ENCODE results near the gene SEC24A.
"Not testable (repeated sequence)": the region's sequence is repeated elsewhere in the genome, so short reads cannot be mapped to it uniquely, and the experiment has no call there.

Gene SEC24A

DNA sequence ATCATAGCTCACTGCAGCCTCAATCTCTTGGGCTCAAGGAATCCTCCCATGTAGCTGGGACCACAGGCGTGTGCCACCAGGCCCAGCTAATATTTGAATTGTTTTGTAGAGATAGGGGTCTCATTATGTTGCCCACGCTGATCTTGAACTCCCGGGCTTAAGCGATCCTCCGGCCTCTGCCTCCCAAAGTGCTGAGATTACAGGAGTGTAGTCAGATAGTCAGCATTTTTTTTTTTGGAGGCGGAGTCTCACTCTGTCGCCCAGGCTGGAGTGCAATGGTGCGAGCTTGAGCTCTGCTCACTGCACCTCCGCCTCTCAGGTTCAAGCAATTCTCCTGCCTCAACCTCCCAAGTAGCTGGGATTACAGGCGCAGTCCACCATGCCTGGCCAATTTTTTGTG is 14.4 kb upstream of the SEC24A start:
- TF ChIP-seq, protein P1, sequence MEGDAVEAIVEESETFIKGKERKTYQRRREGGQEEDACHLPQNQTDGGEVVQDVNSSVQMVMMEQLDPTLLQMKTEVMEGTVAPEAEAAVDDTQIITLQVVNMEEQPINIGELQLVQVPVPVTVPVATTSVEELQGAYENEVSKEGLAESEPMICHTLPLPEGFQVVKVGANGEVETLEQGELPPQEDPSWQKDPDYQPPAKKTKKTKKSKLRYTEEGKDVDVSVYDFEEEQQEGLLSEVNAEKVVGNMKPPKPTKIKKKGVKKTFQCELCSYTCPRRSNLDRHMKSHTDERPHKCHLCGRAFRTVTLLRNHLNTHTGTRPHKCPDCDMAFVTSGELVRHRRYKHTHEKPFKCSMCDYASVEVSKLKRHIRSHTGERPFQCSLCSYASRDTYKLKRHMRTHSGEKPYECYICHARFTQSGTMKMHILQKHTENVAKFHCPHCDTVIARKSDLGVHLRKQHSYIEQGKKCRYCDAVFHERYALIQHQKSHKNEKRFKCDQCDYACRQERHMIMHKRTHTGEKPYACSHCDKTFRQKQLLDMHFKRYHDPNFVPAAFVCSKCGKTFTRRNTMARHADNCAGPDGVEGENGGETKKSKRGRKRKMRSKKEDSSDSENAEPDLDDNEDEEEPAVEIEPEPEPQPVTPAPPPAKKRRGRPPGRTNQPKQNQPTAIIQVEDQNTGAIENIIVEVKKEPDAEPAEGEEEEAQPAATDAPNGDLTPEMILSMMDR (conservative IDR thresholded peaks at IDR 0.05; ENCODE audit: low read length) = no peak
- H3K4me3 ChIP-seq (ENCODE audit: low read length) = no peak overlapping the region
- DNase-seq (ENCODE audit: low read depth) = no peak

DNA sequence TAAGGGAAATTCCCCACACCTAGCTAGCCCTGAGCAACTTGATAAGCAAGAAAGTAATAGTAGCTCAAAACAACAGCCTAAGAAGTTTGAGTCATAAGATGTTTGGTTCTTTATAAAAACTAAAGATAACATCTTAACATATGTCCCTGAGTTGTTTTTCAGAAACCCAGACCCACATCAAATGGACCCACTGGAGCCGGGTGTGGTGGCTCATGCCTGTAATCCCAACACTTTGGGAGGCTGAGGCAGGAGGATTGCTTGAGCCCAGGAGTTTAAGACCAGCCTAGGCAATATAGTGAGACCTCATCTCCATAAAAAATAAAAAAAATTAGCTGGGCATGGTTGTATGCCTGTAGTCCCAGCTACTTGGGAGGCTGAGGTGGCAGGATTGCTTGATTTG is 13.2 kb upstream of the SEC24A start:
- not testable (repeated sequence) for DNase-seq (ENCODE audit: low read depth); H3K4me3 ChIP-seq (ENCODE audit: low read length)

DNA sequence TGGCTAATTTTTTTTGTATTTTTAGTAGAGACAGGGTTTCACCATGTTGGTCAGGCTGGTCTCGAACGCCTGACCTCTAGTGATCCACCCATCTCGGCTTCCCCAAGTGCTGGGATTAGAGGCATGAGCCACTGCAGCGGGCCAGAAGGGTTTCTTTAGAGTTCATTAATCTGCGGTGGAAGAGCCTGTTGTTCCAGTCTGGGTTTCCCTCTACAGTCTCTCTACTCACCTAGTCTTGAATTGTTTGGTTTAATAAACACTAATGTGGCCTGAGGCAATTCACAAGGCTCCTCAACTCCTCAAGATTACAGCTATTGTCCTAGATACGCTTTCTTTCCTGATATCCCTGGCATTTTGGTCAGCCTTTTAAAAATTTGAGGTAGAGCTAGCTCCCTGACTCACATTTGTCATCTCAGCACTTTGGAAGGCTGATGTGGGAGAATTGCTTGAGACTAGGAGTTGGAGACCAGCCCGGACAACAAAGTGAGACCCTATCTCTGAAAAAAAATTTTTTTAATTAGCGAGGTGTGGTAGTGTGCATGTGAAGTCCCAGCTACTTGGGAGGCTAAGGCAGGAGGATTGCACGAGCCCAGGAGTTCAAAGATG is 11.4 kb upstream of the SEC24A start:
- TF ChIP-seq, protein P1 (conservative IDR thresholded peaks at IDR 0.05; ENCODE audit: low read length) = no peak
- DNase-seq (ENCODE audit: low read depth) = no peak

DNA sequence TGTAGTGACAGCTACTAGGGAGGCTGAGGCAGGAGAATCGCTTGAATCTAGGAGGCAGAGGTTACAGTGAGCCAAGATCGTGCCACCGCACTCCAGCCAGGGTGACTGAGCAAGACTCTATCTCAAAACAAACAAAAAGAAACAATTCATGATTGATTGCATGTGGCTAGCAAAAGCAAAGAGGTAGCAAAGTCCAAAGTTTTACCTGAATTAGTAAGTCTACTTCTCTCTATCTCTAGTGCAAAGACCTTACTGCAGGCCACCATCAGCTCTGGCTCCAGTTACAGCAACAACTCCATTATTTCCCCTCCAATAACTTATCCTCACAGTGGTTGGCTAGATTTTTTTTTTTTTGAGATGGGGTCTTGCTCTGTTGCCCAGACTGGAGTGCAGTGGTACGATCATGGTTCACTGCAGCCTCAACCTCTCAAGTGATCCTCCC is 9.8 kb upstream of the SEC24A start:
- H3K4me3 ChIP-seq (ENCODE audit: low read length) = no peak overlapping the region
- TF ChIP-seq, protein P1 (conservative IDR thresholded peaks at IDR 0.05; ENCODE audit: low read length) = no peak
- no peak for DNase-seq (ENCODE audit: low read depth)

More for the DNA sequence above, 11.4 kb upstream of the SEC24A start:
- no peak overlapping the region for H3K4me3 ChIP-seq (ENCODE audit: low read length)

DNA sequence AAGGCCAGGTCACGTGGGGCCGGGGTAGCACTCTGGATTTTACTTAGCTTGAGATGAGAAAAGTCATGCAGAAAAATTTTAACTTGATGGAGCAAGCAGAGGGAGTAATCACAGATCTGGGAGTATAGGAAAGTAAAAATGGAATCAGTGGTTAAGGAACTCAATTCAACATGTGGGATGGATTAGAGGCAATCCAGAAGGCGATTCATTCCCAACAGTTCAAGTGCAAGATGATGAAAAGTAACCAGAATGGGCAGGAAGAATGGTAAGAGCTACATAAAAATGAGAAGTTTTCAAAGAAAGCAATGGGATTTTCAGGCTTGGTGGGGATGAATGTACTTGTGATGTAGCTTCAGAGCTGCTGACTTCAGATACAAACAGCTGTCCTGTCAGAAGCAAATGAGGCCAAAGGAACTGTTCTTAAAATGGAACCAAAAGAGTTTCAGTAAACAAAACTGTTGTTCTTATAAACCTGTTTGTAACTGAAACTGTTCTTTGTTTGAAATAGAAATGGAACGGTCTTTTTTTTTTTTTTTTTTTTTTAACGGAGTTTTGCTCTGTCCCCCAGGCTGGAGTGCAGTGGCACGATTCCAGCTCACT is 5.6 kb upstream of the SEC24A start:
- peak; percentile 72 for DNase-seq (ENCODE audit: low read depth)
- TF ChIP-seq, protein P1 (conservative IDR thresholded peaks at IDR 0.05; ENCODE audit: low read length) = no peak
- H3K4me3 ChIP-seq (ENCODE audit: low read length) = no peak overlapping the region

DNA sequence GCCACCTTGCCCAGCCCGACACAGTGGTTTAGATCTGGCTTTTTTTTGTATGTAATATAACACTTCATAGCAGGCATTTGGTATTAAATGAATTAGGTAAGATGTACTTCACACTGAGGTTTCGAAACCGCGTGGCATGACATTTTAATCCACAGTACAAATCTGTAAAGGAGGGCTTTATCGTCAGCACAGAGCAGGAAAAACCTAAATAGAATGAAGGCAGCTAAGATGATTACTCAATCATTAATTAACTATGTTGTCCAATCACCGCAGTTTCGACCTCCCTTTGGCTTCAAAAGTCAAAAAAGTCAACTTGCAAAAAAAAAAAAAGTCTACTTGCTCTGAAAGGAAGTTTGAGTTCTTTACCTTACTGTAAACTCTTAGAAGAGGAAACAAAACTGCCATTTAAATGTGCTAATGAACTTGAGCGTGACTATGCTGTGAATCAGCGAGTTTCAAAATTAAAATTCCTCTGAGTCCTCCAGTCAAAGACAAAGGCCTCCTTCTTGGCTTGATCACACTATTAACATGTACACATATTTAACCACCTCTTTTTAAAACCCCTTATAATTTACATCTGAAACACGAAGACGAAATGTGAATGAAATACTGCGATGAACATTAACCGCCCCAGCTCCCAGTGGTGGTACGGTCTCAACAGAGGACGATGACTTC is 698 bp upstream of the SEC24A start:
- H3K4me3 ChIP-seq (ENCODE audit: low read length) = peak overlapping the region; percentile 100
- TF ChIP-seq, protein P1 (conservative IDR thresholded peaks at IDR 0.05; ENCODE audit: low read length) = no peak
- DNase-seq (ENCODE audit: low read depth) = peak; percentile 75

DNA sequence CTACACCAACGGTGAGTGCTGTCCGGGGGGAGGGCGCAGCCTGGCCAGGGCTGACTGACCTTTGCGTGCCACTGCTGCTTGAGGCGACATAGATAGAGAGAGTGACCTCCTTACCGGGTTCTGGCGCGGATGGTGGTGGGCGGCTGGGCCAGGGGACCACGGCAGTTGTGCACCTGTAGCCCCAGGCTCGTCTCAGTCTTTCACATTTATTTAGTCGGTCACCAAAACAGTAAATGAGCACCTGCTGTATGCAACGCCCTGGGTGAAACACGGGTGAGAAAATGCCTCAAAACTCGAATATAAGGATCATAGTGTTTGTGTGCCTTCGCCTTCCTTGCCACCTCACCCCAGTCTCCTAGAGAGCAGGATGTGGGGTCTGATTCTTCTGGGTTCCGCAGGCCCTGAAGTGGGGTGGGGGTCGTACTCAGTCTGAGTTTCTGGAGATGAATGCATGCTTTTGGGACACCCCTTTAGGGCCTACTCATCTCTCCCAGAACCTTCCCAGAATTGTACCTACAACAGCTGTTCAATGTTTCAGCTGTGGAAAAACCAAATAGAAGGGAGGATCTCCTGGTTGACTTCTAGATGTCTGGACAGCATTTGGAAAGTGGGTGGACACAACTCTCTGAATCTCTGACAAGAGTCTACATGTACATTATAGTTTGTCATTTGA is 714 bp downstream of the SEC24A start:
- no peak for DNase-seq (ENCODE audit: low read depth)
- TF ChIP-seq, protein P1 (conservative IDR thresholded peaks at IDR 0.05; ENCODE audit: low read length) = no peak
- peak overlapping the region; percentile 100 for H3K4me3 ChIP-seq (ENCODE audit: low read length)

DNA sequence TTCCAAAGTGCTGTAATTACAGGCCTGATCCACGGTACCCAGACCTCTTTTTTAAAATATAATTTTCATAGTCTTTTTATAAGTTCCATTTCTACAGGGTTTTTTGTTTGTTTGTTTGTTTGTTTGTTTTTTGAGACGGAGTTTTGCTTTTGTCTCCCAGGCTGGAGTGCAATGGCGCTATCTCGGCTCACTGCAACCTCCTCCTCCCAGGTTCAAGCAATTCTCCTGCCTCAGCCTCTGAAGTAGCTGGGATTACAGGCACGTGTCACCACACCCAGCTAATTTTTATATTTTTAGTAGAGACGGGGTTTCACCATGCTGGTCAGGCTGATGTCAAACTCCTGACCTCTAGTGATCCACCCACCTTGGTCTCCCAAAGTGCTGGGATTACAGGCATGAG is 2.1 kb downstream of the SEC24A start:
- not testable (repeated sequence) for DNase-seq (ENCODE audit: low read depth)
- peak overlapping the region; percentile 100 for H3K4me3 ChIP-seq (ENCODE audit: low read length)
